ENCODE measurements around the gene SPTBN4. TPM values are rescaled to one million over a fixed set of nuclear protein-coding genes. Genes with fewer than 3 reads are reported as not detected.

The SPTBN4 gene
- total and polyA plus RNA-seq, 10 of the 15 experiments (the other 5 are each of a cell fraction or from before 2014, with no cell fraction given): 0.04 to 1.1 (median 0.34) TPM; not detected in 1

DNA sequence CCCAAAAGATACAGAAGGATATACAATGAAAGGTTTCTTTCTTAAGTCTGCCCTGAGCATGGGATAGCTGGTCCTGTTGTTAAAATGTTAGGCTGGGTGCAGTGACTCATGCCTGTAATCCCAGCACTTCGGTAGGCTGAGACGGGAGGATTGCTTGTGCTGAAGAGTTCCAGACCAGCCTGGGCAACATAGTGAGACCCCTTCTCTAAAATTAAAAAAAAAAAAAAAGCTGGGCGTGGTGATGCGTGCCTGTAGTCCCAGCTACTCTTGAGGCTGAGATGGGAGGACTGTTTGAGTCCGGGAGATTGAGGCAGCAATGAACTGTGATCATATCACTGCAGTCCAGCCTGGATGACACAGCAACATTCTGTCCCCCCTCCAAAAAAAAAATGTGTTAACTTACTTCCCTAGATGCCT is 57.3 kb downstream of the SPTBN4 start (continued):
- TF ChIP-seq ZZZ3 (IDR thresholded peaks at IDR 0.05; ENCODE audit: control insufficient read depth, insufficient read length, low read depth): no peak
- no peak for TF ChIP-seq BMI1 (IDR thresholded peaks at IDR 0.05; ENCODE audit: borderline replicate concordance)
- no peak for TF ChIP-seq HDAC6 (IDR thresholded peaks at IDR 0.05; ENCODE audit: unreplicated experiment)
- TF ChIP-seq, protein P1, sequence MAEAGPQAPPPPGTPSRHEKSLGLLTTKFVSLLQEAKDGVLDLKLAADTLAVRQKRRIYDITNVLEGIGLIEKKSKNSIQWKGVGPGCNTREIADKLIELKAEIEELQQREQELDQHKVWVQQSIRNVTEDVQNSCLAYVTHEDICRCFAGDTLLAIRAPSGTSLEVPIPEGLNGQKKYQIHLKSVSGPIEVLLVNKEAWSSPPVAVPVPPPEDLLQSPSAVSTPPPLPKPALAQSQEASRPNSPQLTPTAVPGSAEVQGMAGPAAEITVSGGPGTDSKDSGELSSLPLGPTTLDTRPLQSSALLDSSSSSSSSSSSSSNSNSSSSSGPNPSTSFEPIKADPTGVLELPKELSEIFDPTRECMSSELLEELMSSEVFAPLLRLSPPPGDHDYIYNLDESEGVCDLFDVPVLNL (IDR thresholded peaks at IDR 0.05; ENCODE audit: low read depth, low read length): no peak
- no peak for TF ChIP-seq SP1 (IDR thresholded peaks at IDR 0.05; ENCODE audit: low read depth, low read length)
- no peak for TF ChIP-seq HDAC2 (IDR thresholded peaks at IDR 0.05)
- no peak for TF ChIP-seq TCF3 (IDR thresholded peaks at IDR 0.05; ENCODE audit: borderline replicate concordance, insufficient read depth, low read depth, low read length)
- TF ChIP-seq, protein P2, sequence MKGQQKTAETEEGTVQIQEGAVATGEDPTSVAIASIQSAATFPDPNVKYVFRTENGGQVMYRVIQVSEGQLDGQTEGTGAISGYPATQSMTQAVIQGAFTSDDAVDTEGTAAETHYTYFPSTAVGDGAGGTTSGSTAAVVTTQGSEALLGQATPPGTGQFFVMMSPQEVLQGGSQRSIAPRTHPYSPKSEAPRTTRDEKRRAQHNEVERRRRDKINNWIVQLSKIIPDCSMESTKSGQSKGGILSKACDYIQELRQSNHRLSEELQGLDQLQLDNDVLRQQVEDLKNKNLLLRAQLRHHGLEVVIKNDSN (IDR thresholded peaks at IDR 0.05; ENCODE audit: borderline replicate concordance, extremely low read length, insufficient read depth, low read depth, low read length): no peak
- TF ChIP-seq SUPT20H (IDR thresholded peaks at IDR 0.05; ENCODE audit: borderline replicate concordance, control insufficient read depth, low read depth, low read length): no peak
- no peak for TF ChIP-seq PAX8 (IDR thresholded peaks at IDR 0.05)
- no peak for TF ChIP-seq GATAD2B (conservative IDR thresholded peaks at IDR 0.05; ENCODE audit: low read depth)
- TF ChIP-seq POU2F2 (IDR thresholded peaks at IDR 0.05; ENCODE audit: borderline replicate concordance, low read depth, low read length): no peak
- no peak for TF ChIP-seq SIX5 (IDR thresholded peaks at IDR 0.05; ENCODE audit: low read depth, low read length, severe bottlenecking)
- TF ChIP-seq TCF7 (IDR thresholded peaks at IDR 0.05; ENCODE audit: borderline replicate concordance): no peak
